ENCODE measurements around the gene CSMD2.

Gene CSMD2

DNA sequence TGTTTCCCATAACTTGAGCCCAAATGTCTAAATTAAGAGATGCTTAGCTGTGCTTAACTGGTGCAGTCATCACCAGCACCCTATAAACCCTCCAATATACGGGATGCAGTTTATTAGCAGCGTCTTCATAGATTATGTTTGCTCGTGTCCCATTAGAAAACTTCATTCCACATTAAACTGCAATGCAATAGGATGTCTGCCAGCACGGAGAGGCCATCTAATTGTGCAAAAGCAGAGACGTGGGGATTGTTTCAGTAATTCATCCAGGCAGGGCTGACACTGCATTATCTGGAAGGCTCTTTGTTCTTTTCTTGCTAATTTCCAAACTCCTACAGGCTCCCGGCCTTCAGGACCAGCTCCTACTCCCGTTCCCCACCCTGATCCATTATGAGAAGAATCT is 89.5 kb downstream of the CSMD2 start:
- no peak overlapping the region for H3K23ac ChIP-seq (ENCODE audit: low read length in 2 of 2)
- no peak overlapping the region for H3K4me3 ChIP-seq (ENCODE audit: insufficient read depth in 1 of 2, low read depth in 1 of 2, low read length in 2 of 2)
- no peaks in the 10 kb centered on the region for H3K9me3 ChIP-seq (ENCODE audit: control insufficient read depth, low read length)
- H3K14ac ChIP-seq (ENCODE audit: low read length in 2 of 2), result no peak overlapping the region
- no peak overlapping the region for H3K4me2 ChIP-seq (ENCODE audit: low read length, poor library complexity, severe bottlenecking)
- H3K18ac ChIP-seq (ENCODE audit: low read depth in 1 of 2, low read length in 2 of 2), result no peak overlapping the region
- WGBS, result 73% methylated on average over 5 of the region's 7 CpGs
- no peaks in the 10 kb centered on the region for H3K27me3 ChIP-seq (ENCODE audit: control insufficient read depth in 1 of 2, insufficient read depth in 1 of 2, low read length in 2 of 2)
- H2AFZ ChIP-seq (ENCODE audit: low read depth, low read length), result no peak overlapping the region
- no peak overlapping the region for H3K4ac ChIP-seq (ENCODE audit: low read depth in 1 of 2, low read length in 2 of 2)
- H3K36me3 ChIP-seq (ENCODE audit: control insufficient read depth in 1 of 2, insufficient read depth in 2 of 2, low read depth in 1 of 2, low read length in 2 of 2), result no peaks in the 10 kb centered on the region
- DNase-seq, result no peak
- no peak overlapping the region for H2BK12ac ChIP-seq (ENCODE audit: low read length in 2 of 2)
- no peak overlapping the region for H4K91ac ChIP-seq (ENCODE audit: low read length)
- no peak overlapping the region for H2AK5ac ChIP-seq (ENCODE audit: low read length, severe bottlenecking)
- H3K9ac ChIP-seq (ENCODE audit: low read length), result no peak overlapping the region
- no peak overlapping the region for H2BK5ac ChIP-seq (ENCODE audit: low read depth, low read length, poor library complexity, severe bottlenecking)
- H3K27ac ChIP-seq (ENCODE audit: low read length, poor library complexity, severe bottlenecking), result no peak overlapping the region
- H2BK15ac ChIP-seq (ENCODE audit: low read depth, poor library complexity, severe bottlenecking), result no peak overlapping the region
- H3K4me1 ChIP-seq (ENCODE audit: control insufficient read depth, insufficient read depth, low read depth, low read length), result no peaks in the 10 kb centered on the region
- no peak overlapping the region for H2BK120ac ChIP-seq (ENCODE audit: low read depth, low read length)
- no peaks in the 10 kb centered on the region for H3K79me1 ChIP-seq (replicated peaks; ENCODE audit: low read length, poor library complexity, severe bottlenecking)
- H4K8ac ChIP-seq (ENCODE audit: low read length), result no peak overlapping the region

DNA sequence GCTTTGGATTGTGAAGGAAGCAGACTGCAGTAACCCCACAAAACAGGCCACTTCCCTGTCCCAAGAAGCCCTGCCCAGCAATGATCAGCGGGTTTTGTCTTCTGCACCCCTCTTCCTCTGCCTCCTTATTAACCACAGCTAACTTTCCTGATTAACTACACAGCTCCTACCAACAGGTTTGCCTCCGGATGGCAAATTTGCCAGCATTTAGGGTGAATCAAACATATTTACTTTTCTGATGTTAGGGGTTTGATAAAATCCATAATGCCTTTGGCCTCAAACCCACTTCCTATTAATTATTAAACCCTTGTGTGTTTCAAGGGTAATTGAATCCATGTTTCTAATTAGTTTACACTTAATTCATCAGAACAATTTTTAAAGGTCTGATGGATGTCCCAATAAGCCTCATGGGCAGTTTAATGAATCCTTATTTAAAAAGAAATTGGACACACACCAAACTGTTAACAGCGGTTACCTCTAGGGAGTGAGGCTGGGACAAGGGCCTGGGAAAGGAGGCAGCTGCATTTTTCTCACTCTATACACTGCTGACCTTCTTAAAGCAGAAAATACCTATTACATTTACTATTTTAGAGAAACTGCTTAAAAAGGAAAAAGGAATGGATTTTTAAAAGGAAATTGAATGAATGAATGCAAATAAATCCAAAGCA is 91.9 kb downstream of the CSMD2 start:
- Histone ChIP-seq H3K4ac (ENCODE audit: low read depth in 1 of 2, low read length in 2 of 2) (no peak overlapping the region), H3K23ac (ENCODE audit: low read length in 2 of 2) (no peak overlapping the region), H2BK5ac (ENCODE audit: low read depth, low read length, poor library complexity, severe bottlenecking) (no peak overlapping the region), H2AK5ac (ENCODE audit: low read length, severe bottlenecking) (no peak overlapping the region), H3K18ac (ENCODE audit: low read depth in 1 of 2, low read length in 2 of 2) (no peak overlapping the region), H3K14ac (ENCODE audit: low read length in 2 of 2) (no peak overlapping the region), H2BK120ac (ENCODE audit: low read depth, low read length) (no peak overlapping the region), H3K27ac (ENCODE audit: low read length, poor library complexity, severe bottlenecking) (no peak overlapping the region), H3K9me3 (ENCODE audit: control insufficient read depth, low read length) (no peaks in the 10 kb centered on the region), H3K4me3 (ENCODE audit: insufficient read depth in 1 of 2, low read depth in 1 of 2, low read length in 2 of 2) (no peak overlapping the region), H3K4me1 (ENCODE audit: control insufficient read depth, insufficient read depth, low read depth, low read length) (no peaks in the 10 kb centered on the region), H2BK15ac (ENCODE audit: low read depth, poor library complexity, severe bottlenecking) (no peak overlapping the region), H3K9ac (ENCODE audit: low read length) (no peak overlapping the region), H4K91ac (ENCODE audit: low read length) (no peak overlapping the region), H3K27me3 (ENCODE audit: control insufficient read depth in 1 of 2, insufficient read depth in 1 of 2, low read length in 2 of 2) (no peaks in the 10 kb centered on the region), H3K79me1 (replicated peaks; ENCODE audit: low read length, poor library complexity, severe bottlenecking) (no peaks in the 10 kb centered on the region), H3K4me2 (ENCODE audit: low read length, poor library complexity, severe bottlenecking) (no peak overlapping the region), H2AFZ (ENCODE audit: low read depth, low read length) (no peak overlapping the region), H2BK12ac (ENCODE audit: low read length in 2 of 2) (no peak overlapping the region), H4K8ac (ENCODE audit: low read length) (no peak overlapping the region), H3K36me3 (ENCODE audit: control insufficient read depth in 1 of 2, insufficient read depth in 2 of 2, low read depth in 1 of 2, low read length in 2 of 2) (no peaks in the 10 kb centered on the region)
- no peak for DNase-seq
- WGBS, result 51% methylated on average over 2 of the region's 3 CpGs

GRCh38 chr1:34070201-34070836 is 94.7 kb downstream of the CSMD2 start:
- H3K9ac ChIP-seq (ENCODE audit: low read length), result no peak overlapping the region
- no peak overlapping the region for H2BK120ac ChIP-seq (ENCODE audit: low read depth, low read length)
- H3K4me1 ChIP-seq (ENCODE audit: control insufficient read depth, insufficient read depth, low read depth, low read length), result no peaks in the 10 kb centered on the region
- DNase-seq, result no peak
- no peak overlapping the region for H3K27ac ChIP-seq (ENCODE audit: low read length, poor library complexity, severe bottlenecking)
- no peaks in the 10 kb centered on the region for H3K27me3 ChIP-seq (ENCODE audit: control insufficient read depth in 1 of 2, insufficient read depth in 1 of 2, low read length in 2 of 2)
- no peaks in the 10 kb centered on the region for H3K36me3 ChIP-seq (ENCODE audit: control insufficient read depth in 1 of 2, insufficient read depth in 2 of 2, low read depth in 1 of 2, low read length in 2 of 2)
- H4K8ac ChIP-seq (ENCODE audit: low read length), result no peak overlapping the region
- no peak overlapping the region for H3K23ac ChIP-seq (ENCODE audit: low read length in 2 of 2)
- no peak overlapping the region for H3K18ac ChIP-seq (ENCODE audit: low read depth in 1 of 2, low read length in 2 of 2)
- no peak overlapping the region for H3K4ac ChIP-seq (ENCODE audit: low read depth in 1 of 2, low read length in 2 of 2)
- no peak overlapping the region for H2BK12ac ChIP-seq (ENCODE audit: low read length in 2 of 2)
- no peak overlapping the region for H2BK15ac ChIP-seq (ENCODE audit: low read depth, poor library complexity, severe bottlenecking)
- no peak overlapping the region for H2BK5ac ChIP-seq (ENCODE audit: low read depth, low read length, poor library complexity, severe bottlenecking)
- H3K9me3 ChIP-seq (ENCODE audit: control insufficient read depth, low read length), result no peaks in the 10 kb centered on the region
- H3K79me1 ChIP-seq (replicated peaks; ENCODE audit: low read length, poor library complexity, severe bottlenecking), result no peaks in the 10 kb centered on the region
- H3K4me3 ChIP-seq (ENCODE audit: insufficient read depth in 1 of 2, low read depth in 1 of 2, low read length in 2 of 2), result no peak overlapping the region
- no peak overlapping the region for H3K4me2 ChIP-seq (ENCODE audit: low read length, poor library complexity, severe bottlenecking)
- 70% methylated on average over 5 of the region's 5 CpGs for WGBS
- no peak overlapping the region for H3K14ac ChIP-seq (ENCODE audit: low read length in 2 of 2)
- H4K91ac ChIP-seq (ENCODE audit: low read length), result no peak overlapping the region
- no peak overlapping the region for H2AK5ac ChIP-seq (ENCODE audit: low read length, severe bottlenecking)
- H2AFZ ChIP-seq (ENCODE audit: low read depth, low read length), result no peak overlapping the region

DNA sequence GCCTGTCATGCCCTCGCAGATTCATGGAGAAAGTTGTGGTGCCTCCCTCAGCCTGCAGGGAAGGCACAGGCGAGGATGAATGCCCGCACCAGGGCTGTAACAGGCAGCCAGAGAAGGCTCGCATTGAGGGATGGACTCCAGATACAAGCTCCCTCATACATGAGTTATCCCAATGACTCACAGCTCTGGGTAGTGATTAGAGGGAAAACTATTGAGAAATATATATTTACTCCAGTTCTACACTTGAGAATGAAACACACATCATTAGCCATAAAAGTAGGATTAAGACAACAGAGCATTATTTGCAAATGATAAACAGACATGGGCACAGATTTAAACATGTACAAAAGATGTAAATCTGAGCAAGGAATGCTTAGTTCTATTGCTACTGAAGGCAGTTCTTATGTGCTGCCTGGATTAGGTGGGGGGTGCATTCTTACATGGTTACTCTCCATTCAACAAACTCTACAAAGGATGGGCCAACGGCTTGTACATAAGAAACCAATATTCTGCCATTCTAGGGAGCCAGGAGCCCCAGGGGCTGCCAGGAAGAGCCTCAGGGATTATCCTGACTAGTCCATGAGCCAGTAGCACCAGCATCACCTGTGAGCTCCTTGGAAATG is 97.9 kb downstream of the CSMD2 start:
- Histone ChIP-seq H3K36me3 (ENCODE audit: control insufficient read depth in 1 of 2, insufficient read depth in 2 of 2, low read depth in 1 of 2, low read length in 2 of 2) (no peaks in the 10 kb centered on the region), H3K4ac (ENCODE audit: low read depth in 1 of 2, low read length in 2 of 2) (no peak overlapping the region), H3K79me1 (replicated peaks; ENCODE audit: low read length, poor library complexity, severe bottlenecking) (no peaks in the 10 kb centered on the region), H2BK120ac (ENCODE audit: low read depth, low read length) (no peak overlapping the region), H2BK5ac (ENCODE audit: low read depth, low read length, poor library complexity, severe bottlenecking) (no peak overlapping the region), H3K9me3 (ENCODE audit: control insufficient read depth, low read length) (no peaks in the 10 kb centered on the region), H3K4me2 (ENCODE audit: low read length, poor library complexity, severe bottlenecking) (no peak overlapping the region), H2AFZ (ENCODE audit: low read depth, low read length) (no peak overlapping the region), H2AK5ac (ENCODE audit: low read length, severe bottlenecking) (no peak overlapping the region), H3K4me1 (ENCODE audit: control insufficient read depth, insufficient read depth, low read depth, low read length) (no peaks in the 10 kb centered on the region), H3K27me3 (ENCODE audit: control insufficient read depth in 1 of 2, insufficient read depth in 1 of 2, low read length in 2 of 2) (no peaks in the 10 kb centered on the region), H3K18ac (ENCODE audit: low read depth in 1 of 2, low read length in 2 of 2) (no peak overlapping the region), H3K14ac (ENCODE audit: low read length in 2 of 2) (no peak overlapping the region), H3K4me3 (ENCODE audit: insufficient read depth in 1 of 2, low read depth in 1 of 2, low read length in 2 of 2) (no peak overlapping the region), H2BK15ac (ENCODE audit: low read depth, poor library complexity, severe bottlenecking) (no peak overlapping the region), H4K8ac (ENCODE audit: low read length) (no peak overlapping the region), H3K27ac (ENCODE audit: low read length, poor library complexity, severe bottlenecking) (no peak overlapping the region), H3K23ac (ENCODE audit: low read length in 2 of 2) (no peak overlapping the region), H2BK12ac (ENCODE audit: low read length in 2 of 2) (no peak overlapping the region), H3K9ac (ENCODE audit: low read length) (no peak overlapping the region), H4K91ac (ENCODE audit: low read length) (no peak overlapping the region)
- WGBS, result 53% methylated on average over 2 of the region's 5 CpGs
- no peak for DNase-seq
